ENCODE measurements around the gene CLBA1.

Gene CLBA1

DNA sequence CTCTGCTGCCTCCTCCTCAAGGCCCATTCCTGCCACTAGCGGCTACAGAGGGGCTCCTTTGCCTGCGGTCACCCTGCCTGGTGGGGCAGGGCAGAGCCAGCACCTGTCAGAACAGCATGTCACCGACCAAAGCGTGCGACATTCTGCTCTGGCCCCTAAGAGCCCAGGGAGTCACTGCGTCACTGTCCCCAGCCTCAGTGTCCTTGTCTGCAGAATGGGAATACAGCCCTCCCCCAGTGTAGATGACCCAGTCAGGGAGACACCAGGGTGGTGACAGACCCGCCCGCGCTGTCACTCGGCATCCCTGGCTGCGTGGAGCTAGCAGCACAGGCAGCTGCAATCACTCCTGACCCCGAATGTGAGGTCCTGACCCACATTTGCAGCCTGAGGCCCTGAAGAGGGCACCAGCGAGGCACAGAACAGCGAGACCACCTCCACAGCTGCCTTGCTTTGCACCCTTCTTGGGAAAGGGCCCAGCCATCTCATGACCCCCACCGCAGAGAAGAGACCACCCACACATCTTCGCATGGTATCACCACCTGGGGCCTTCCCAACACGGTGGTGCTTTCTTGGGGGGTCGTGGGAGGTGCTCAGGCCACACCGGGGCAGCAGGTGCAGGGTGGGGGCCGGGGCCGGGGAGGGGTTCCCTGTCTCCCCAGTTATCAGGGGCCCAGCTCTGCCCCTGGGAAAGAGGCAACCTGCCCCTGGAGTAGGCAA lies 9.9 kb upstream of the CLBA1 start:
- TF ChIP-seq ZFX (IDR thresholded peaks at IDR 0.05; ENCODE audit: borderline replicate concordance), result no peak
- TF ChIP-seq, protein P1, sequence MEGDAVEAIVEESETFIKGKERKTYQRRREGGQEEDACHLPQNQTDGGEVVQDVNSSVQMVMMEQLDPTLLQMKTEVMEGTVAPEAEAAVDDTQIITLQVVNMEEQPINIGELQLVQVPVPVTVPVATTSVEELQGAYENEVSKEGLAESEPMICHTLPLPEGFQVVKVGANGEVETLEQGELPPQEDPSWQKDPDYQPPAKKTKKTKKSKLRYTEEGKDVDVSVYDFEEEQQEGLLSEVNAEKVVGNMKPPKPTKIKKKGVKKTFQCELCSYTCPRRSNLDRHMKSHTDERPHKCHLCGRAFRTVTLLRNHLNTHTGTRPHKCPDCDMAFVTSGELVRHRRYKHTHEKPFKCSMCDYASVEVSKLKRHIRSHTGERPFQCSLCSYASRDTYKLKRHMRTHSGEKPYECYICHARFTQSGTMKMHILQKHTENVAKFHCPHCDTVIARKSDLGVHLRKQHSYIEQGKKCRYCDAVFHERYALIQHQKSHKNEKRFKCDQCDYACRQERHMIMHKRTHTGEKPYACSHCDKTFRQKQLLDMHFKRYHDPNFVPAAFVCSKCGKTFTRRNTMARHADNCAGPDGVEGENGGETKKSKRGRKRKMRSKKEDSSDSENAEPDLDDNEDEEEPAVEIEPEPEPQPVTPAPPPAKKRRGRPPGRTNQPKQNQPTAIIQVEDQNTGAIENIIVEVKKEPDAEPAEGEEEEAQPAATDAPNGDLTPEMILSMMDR (IDR thresholded peaks at IDR 0.05), result no peak
- H3K27ac ChIP-seq, result no peak overlapping the region

DNA sequence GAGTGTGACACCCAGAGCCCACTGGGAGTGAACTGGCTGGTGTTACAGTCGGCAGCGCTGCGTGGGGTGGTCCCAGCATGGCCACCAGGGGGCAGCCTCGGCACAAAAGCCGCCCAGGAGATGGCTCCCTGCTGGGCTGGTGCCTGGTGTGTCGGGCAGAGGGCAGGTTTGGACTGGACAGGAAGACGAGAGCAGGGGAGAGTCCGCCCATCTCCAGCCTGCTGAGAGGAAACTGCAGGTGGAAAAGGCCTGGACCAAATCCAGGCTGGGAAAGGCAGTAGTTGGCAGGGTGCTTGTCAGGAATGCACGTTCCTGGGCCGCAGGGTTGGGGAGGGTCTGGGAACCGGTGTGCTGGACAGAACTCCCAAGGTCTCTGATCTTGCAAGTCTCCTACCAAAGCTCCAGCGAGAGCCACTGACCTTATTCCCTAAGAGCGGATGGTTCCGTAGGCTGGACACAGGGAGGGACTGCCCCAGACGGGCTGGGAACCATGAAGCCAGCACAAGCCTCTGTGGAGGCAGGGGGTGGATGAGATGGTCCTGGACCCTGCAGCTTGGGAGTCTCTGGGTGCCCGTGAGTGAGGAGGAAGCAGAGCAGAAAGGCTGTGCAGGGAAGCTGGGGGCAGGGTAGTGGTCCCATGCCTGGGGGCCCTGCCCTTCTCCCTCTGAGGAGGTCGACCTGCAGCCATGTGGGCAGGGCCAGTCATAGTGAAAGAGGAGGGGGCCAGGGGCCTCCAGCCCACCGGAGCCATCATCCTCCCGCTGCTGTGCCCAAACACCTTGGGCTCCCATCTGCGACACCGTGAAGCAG lies 9.2 kb upstream of the CLBA1 start:
- H3K27ac ChIP-seq, result no peak overlapping the region
- no peak for TF ChIP-seq ZFX (IDR thresholded peaks at IDR 0.05; ENCODE audit: borderline replicate concordance)
- TF ChIP-seq, protein P1 (IDR thresholded peaks at IDR 0.05), result peak; percentile 94

DNA sequence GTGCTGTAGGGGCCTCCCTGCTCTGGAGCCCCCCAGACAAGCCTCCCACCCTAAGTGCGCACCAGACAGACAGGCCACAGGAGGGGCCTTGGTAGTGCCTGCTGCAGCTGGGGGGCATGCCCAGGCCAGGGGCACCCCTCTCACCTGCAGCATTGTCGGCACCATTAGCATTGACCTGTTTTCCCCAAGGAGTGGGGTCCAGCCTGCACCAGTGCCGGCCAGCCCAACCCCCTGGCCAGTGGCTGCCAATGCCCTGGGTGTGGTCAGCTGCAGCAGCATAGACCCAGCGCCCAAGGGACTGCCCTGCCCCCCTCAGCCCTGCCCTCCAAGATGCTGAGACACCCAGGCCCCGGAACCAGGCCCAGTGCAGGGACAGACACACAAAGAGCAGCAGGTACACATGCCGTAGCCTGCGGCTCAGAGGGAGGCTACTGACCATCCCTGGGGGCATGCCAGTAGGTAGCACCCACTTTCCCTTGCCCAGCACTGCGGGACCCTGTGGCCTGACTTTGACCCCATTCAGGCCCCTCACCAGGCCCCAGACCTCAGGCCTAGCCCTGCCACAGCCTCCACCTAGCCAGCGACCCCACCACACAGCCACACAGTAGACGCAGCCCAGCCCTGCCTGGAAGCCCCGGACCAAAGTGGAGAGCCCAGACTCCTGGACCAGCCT lies 8.4 kb upstream of the CLBA1 start:
- peak overlapping the region; percentile 58 for H3K27ac ChIP-seq
- TF ChIP-seq ZFX (IDR thresholded peaks at IDR 0.05; ENCODE audit: borderline replicate concordance), result no peak
- TF ChIP-seq, protein P1 (IDR thresholded peaks at IDR 0.05), result no peak

DNA sequence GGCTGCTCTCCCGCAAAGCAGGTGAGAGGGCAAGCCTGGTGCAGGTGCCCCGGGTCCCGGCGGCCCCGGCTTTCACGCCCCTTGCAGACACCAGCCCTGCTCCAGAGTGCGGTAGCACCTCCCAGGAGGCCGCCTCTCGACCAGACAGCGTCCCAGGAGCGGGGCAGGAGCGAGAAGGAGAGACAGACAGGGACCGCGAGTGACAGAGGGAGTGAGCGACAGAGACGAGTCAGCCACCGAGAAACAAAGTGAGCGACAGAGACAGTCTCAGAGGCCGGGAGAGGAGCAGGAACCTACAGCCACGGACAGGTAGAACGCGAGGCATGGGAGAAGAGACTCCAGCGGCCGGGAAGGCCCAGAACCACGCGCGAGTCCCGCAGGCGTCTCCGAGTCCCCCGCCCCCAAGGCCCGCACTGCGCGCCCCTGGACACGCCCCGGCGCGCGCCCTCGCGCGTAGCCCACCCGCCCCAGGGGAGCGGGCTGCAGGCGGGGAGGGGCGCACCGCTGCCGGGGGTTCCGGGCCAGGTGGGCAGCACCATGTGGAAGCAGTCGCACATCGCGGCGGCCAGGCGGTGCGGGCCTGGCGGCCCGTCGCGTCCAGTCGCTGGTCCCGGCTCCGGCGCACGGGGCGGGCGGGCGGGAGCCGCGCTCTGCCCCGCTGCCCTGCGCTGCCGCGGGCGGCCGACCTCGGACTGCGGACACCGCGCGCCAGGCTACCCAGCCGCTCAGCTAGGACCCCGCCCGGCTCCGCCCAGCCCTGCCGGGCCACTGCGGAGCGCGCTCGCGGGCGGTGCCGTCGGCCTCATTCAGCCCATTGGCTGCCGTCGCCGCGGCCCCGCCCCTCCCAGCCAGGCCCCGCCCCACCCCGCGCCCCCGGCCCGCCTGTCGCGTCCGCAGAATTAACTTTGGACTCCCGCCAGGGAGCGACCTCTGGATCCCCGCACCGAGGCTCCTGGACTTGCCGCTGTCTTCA lies 7.6 kb upstream of the CLBA1 start, which contains the start of gene AHNAK2:
TSS of gene AHNAK2 (minus strand) at position 694 of the 973 bp plus-strand sequence. CDS start at position 557, 137 bp downstream.
- H3K27ac ChIP-seq, result peak within 1 kb of the TSS; percentile 58
- TF ChIP-seq, protein P1 (IDR thresholded peaks at IDR 0.05), result no peak
- no peak for TF ChIP-seq ZFX (IDR thresholded peaks at IDR 0.05; ENCODE audit: borderline replicate concordance)

DNA sequence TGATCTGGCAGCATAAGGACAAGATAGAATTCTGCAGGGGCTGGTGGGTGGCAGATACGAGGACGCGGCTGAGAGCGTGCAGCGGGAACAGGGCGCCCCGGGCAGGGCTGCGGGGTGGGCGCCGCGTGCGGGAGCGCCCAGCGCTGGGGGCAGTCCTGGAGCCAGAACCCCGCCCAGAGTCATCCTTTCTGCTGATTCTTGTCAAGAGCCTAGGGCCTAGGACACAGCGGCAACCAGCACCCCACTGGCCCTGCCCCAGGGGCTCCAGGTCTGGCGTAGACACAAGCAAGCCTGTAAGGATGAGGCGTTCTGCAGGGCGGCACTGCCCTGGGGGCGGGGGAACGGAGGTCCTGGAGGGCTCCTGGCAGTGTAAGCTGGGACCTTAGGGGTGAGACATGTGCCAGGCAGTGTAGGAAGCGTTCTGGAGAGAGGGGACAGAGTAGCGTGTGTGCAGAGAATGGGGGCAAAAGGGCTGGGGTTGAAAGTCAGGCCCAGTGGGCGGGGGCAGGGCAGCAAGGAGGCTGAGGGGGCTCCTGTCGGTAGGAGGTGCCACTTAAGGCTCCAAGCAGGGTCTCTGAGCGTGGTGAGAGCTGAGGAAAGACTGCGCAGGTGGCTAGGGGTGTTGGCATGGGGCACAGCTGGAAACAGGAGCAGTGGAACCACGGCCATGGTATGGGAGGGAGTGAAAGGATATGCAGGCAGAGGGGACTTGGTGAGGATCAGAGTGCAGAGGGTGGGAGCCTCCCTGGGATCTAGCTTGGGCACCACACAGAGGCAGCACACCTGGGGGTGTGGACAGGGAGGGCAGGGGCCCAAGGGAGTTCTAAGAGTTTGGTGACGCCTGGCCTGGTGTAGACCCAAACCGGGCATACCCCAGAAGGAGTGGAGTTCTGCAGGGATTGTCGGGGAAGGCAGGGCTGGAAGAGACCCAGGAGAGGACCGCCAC lies 6.6 kb upstream of the CLBA1 start:
- H3K27ac ChIP-seq, result no peak overlapping the region

More for the DNA sequence above, 6.6 kb upstream of the CLBA1 start:
- TF ChIP-seq, protein P1 (IDR thresholded peaks at IDR 0.05), result no peak
- no peak for TF ChIP-seq ZFX (IDR thresholded peaks at IDR 0.05; ENCODE audit: borderline replicate concordance)

All from 22Rv1 (cell line).